Tibial nerve (tissue), 4 donors: ENCODE results near the gene AASDHPPT.

Source experiments
- EP300 ChIP-seq, 2 donors: sonication (generic); formaldehyde crosslinking; IDR thresholded peaks; one replicate each; pipeline ENCODE4 v1.6.1; 2017; ENCODE audit warnings: antibody characterized with exemption in 2 of 2, mild to moderate bottlenecking in 1 of 2
- POLR2A ChIP-seq, 2 donors: fragments of 450-650 bp; IDR thresholded peaks; one replicate each; pipeline ENCODE4 v1.6.1; 2017; ENCODE audit warnings: antibody characterized with exemption in 2 of 2, mild to moderate bottlenecking in 2 of 2, moderate library complexity in 2 of 2
- TF ChIP-seq, protein P1 (sequence below), 5 experiments: fragments of 200-600 bp in 3 of 5; fragments of 450-650 bp in 2 of 5; sonication (generic) in 3 of 5; IDR thresholded peaks; one replicate each; pipeline ENCODE4 v1.5.1; 2016 to 2019; ENCODE audit warnings: antibody characterized with exemption in 5 of 5, mild to moderate bottlenecking in 3 of 5, moderate library complexity in 2 of 5

GRCh38 chr11:106043540-106043939, 33.9 kb upstream of the AASDHPPT start:
- TF ChIP-seq, protein P1, sequence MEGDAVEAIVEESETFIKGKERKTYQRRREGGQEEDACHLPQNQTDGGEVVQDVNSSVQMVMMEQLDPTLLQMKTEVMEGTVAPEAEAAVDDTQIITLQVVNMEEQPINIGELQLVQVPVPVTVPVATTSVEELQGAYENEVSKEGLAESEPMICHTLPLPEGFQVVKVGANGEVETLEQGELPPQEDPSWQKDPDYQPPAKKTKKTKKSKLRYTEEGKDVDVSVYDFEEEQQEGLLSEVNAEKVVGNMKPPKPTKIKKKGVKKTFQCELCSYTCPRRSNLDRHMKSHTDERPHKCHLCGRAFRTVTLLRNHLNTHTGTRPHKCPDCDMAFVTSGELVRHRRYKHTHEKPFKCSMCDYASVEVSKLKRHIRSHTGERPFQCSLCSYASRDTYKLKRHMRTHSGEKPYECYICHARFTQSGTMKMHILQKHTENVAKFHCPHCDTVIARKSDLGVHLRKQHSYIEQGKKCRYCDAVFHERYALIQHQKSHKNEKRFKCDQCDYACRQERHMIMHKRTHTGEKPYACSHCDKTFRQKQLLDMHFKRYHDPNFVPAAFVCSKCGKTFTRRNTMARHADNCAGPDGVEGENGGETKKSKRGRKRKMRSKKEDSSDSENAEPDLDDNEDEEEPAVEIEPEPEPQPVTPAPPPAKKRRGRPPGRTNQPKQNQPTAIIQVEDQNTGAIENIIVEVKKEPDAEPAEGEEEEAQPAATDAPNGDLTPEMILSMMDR (IDR thresholded peaks at IDR 0.05), result no peak
- TF ChIP-seq EP300 (IDR thresholded peaks at IDR 0.05) (no peak), POLR2A (IDR thresholded peaks at IDR 0.05) (no peak)
